ENCODE data around the gene GAS7.
"Not testable (repeated sequence)": the region's sequence is repeated elsewhere in the genome, so short reads cannot be mapped to it uniquely, and the experiment has no call there.

Gene GAS7

DNA sequence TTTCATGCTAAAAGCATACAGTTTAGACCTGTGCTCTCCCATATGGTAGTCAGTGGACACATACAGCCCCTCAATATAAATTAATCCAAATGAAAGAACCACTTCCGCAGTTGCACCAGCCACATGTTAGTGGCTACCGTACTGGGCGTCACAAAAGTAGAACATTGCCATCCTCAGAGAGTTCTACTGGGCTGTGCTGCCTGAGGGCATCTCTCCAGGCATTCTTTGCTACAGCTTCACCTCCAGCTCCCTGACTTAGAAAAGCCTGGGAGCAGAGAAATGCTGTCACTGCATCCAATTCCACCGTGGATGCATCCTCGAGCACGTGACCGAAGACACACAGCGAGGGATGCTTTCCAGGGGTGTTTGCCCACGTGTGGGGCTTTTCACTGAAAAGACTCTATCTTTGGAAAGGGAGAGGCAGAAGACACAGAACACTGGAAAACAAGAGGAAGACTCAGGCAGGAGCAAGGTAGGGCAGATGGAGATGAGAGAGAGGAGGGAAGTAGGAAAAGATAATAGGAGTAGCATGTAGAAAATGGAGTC is 86.4 kb downstream of the GAS7 start:
- DNase-seq (ENCODE audit: low spot score): no peak

DNA sequence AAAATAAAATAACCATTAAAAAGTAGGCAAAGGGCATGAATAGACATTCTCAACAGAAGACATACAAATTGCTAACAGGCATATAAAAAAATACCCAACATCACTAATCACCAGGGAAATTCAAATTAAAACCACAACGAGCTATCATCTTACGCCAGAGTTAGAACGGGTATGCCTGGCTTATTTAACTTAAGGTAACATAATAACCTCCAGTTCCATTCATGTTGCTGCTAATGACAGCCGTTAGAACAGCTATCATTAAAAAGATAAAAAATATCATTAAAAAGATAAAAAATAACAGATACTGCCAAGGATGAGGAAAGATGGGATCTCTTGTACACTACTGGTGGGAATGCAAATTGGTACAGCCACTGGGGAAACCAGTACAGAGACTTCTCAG is 89.3 kb downstream of the GAS7 start:
- no peak for DNase-seq (ENCODE audit: low spot score)

DNA sequence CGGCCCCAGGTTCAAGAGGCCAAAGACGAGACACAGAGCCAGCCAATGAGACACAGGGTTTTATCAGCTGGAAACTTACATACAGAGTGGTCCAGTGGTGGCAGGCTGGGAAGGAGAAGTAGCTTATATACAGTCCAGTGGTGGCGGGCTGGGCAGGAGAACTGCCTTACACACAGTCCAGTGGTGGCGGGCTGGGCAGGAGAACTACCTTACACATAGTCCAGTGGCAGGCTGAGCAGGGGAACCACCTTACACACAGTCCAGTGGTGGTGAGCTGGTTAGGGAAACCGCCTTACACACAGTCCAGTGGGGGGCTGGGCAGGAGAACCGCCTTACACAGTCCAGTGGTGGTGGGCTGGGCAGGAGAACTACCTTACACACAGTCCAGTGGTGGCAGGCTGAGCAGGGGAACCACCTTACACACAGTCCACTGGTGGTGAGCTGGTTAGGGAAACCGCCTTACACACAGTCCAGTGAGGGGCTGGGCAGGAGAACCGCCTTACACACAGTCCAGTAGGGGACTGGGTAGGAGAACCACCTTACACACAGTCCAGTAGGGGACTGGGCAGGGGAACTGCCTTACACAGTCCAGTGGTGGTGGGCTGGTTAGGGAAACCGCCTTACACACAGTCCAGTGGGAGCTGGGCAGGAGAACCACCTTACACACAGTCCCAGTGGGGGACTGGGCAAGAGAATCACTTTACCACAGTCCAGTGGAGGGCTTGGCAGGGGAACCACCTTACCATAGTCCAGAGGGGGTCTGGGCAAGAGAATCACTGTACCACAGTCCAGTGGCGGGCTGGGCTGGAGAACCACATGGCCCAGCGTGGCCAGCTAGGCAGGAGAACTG is 90.9 kb downstream of the GAS7 start:
- no peak for DNase-seq (ENCODE audit: low spot score)

DNA sequence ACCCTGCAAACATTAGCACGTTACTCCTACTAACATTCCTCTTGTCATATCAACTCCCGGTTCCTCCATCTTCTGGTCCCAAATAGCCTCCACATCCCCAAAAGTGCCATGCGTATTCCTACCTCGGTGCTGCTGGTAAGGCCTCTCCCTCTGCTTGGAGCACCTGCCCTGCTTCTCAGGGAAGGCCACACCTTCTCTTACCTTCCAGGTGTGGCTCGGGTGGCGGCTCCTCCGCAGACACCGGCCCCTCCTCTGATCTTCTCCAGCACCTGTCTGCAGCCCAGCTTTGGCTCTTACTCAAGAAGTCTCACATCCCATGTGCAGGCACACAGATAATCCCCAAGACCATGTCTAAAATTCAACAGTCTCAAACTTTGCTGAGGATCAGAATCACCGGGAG is 92.3 kb downstream of the GAS7 start:
- DNase-seq (ENCODE audit: low spot score): no peak

DNA sequence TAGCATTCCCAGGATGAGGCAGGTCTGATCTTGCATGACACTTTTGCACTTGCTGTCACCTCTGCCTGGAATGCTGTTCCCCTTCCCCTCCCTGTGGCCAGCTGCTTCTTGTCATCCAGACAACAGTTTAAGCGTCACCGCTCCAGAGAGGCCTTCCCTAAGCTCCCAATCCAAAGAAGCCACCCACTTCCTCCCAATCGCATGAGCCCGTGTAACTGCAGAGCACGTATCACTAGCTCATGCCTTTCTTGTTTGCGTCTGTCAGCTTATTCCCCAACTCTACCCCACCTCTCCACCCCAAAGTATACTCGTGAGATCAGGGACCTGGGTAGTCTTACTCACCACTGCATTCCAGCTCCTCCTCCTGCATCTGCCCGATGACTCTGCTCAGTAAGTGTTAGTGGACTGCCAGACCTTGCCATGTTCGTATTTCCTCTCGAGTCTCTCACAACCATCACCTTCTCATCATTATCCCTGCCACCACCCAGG is 92.8 kb downstream of the GAS7 start:
- no peak for DNase-seq (ENCODE audit: low spot score)

DNA sequence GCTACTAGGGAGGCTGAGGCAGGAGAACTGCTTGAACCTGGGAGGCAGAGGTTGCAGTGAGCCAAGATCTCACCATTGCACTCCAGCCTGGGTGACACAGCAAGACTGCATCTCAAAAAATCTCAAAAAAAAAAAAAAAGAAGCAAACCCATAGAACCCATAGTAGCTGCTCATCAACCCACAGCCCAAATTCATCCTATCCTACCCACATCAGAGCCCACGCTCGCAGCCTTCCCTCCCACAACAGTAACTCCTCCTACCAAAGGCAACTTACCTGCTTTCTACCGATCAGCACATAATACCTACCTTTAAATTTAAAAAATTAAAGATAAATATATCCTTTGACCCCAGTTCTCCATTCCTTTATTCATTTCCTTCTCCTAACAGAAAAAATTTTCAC is 94.7 kb downstream of the GAS7 start:
- DNase-seq (ENCODE audit: low spot score): no peak

DNA sequence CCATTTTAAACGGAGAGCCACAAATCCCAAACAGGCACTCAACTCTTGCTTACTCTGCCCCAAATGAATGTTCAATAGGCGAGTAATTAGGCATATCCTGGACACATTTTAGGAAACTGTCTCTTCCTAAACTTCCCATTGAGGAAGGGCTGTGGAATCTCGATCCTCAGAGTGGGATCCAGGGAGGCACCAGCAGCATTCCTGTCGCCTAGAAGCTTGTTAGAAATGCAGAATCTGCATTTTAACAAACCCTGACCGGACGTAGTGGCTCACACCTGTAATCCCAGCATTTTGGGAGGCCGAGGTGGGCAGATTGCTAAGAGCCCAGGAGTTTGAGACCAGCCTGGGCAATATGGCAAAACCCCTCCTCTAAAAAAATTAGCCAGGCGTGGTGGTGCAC is 95.6 kb downstream of the GAS7 start:
- DNase-seq (ENCODE audit: low spot score): no peak

DNA sequence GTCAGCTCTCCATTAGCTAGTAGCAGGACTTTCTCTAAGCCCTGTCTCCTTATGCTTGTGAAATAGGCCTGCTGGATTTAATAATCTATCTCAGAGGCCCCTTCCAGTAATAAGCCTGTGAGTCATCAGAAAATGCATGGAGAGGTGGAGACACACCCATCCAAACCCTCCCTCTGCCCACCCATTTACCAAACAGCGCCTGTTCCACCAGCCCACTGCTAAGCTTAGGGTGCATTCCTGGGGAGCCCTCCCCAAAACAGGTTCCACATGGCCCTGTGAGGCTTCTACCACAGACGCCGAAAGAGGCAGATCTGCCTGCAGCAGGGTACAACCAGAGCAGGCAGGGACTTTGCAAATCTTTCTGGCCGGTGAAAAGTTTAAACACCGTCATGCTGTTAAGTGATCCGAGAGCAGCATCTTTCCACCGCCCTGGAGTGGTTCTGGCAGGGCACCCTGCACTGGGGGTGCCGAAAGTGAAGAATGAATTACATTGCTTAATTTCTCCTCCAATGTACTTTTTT is 99.3 kb downstream of the GAS7 start:
- no peak for DNase-seq (ENCODE audit: low spot score)

DNA sequence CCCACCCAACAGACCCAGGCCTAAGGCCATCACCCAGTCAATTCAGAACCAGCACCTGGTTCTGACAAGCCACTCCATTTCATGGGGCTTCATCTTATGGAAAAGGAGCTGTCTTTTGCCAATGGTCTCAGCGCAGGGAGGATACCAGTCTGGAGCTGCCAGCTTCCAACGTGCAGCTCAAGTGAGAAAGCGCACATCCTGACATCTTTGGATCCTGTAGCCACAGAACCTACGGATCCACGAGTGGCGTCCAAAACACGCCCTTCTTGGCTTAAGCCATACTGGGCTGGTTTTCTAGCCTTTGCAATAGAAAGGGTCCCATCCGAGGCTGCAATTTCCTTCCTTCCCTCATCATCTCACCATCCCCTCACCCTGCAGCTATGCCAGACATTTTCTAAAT is 101.8 kb downstream of the GAS7 start:
- DNase-seq (ENCODE audit: low spot score): no peak

DNA sequence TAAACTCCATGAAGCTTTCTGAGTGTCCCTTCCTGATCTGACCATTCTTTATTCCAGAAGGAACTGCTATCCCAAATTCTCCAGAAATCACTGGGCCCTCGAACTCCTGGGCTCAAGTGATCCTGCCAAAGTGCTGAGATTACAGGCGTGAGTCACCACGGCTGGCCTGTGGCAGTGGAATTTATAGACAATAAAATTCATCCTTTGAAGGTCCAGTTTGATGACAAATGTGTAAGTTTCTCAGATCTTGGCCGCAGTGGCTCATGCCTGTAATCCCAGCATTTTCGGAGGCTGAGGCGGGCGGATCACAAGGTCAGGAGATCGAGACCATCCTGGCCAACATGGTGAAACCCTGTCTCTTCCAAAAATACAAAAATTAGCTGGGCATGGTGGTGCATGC is 103.1 kb downstream of the GAS7 start:
- not testable (repeated sequence) for DNase-seq (ENCODE audit: low spot score)

DNA sequence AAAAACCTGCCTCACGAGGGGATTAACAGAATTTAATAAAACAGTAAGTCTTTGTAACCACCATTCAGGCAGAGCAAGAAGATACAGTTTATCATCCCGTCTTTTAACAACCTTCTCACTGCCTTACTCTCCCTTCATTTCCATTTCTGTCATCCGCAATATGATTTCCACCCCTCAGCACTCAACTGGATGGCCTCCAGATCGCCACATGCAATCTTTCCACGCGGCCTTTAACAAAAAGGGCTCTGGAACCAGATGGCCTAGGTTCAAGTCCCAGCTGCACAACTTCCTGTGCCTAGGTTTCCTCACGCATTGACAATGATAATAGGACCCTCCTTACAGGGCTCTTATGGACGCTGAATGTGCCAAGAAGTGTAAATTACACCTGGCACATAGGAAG is 103.6 kb downstream of the GAS7 start:
- no peak for DNase-seq (ENCODE audit: low spot score)

DNA sequence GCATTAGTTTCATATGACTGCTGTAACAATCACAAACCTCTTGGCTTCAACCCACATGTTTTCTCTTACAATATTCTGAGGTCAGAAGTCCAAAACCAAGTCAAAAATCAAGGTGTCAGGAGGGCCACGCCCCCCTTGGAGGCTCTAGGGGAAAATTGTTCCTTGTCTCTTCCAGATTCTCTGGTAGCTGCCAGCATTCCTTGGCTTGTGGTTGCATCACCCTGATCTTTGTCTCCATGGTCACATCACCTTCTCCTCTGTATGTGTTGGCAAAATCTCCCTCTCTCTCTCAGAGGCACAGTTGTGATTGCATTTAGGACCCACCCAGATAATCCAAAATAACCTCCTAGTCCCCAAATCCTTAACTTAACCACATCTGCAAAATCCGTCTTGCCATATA is 105.8 kb downstream of the GAS7 start:
- no peak for DNase-seq (ENCODE audit: low spot score)

DNA sequence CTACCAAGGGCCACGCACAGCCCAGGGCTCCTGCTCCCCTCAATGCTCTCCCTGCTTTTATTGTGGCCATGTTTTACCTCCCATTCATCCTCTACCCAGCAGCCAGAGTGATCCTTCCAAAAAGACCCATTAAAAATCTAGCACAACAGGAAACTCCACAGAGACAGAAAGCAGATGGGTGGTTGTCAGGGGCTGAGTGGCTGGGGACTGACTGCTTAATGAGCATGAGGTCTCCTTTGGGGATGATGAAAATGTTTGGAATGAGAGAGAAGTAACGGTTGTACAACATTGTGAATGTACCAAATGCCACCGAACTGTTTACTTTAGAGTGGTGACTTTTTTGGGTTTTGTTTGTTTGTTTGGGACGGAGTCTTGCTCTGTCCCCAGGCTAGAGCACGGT is 107.4 kb downstream of the GAS7 start:
- DNase-seq (ENCODE audit: low spot score): no peak

DNA sequence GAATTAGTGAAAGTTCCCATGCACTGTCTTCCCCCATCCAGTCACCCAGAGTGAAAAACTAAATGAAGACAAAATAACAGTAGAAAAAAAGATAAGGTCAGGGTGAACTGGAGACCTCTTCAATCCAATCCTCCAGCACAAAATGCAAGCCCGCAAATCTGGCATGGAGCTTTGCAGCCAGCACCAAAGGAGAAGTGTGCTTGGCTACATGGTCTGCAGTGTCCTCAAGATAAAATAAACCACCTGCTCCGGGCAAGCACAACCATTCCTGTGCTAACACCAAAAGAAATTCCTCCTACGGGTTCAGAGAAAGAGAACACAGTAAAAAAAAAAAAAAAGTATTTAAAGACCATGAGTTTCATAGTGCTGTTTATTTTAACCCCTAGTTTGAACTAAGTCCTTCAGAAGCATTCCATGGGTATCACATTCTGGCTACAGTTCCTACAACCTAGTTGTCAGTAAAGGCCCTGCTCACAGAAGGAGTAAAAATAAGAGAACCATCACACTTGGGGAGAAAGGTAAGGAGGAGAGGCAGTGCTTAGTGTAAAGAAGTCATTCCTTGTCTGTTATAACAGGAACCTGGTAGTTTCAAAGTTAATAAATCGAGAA is 109.1 kb downstream of the GAS7 start:
- no peak for DNase-seq (ENCODE audit: low spot score)

DNA sequence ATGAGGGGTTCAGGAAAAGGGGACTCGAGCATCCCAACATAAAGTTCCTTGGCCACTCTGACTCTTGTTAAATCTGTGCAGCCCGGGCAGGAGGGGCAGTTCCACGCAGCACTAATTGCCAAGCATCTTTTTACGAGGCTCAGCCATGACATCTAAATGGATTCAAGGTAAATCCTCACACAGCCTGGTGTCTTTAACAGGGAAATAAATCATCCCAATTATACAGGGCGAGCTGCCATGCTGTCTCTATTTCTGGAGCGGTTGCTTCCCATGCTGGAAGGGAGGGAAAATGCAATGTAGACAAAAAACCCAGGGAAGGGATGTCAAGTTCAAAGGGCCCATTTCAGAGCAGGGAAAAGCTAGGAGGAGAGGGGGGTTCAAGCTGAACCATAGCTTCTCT is 110.0 kb downstream of the GAS7 start:
- no peak for DNase-seq (ENCODE audit: low spot score)

DNA sequence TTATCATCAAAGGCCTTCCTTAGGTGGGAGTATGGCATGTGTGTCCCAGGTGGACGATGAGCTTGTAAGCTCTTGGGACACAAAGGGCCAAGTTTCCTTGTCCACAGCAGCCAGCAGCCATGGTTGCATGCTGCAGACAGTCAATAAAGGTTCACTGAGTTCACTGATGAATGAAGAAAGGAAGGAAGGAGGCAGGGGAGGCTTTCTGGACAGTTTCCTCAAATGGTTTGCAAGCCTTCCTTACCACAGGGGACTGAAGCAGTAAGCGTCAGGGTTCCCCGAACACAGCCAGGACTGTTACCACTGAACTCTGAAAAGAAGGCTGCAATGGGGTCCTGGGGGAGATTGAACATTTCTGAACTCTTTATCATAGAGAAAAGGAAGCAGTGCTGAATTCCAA is 111.1 kb downstream of the GAS7 start:
- DNase-seq (ENCODE audit: low spot score): no peak

DNA sequence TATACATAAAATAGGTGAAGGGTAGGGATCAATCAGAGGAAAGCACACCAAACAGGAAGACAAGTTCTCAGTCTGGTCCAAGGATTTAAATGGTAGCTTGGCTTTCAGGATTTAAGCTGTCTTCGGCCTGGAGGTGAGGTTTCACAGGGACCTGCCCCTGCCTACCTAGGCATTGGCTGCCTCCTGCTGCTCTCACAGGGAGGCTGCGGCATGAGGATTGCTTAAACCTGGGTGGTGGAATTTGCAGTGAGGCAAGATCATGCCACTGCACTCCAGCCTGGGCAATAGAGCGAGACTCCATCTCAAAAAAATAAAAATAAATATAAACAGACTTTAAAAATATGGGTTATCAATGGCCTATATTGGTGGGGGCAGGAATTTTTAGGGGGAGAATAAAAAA is 114.5 kb downstream of the GAS7 start:
- no peak for DNase-seq (ENCODE audit: low spot score)

DNA sequence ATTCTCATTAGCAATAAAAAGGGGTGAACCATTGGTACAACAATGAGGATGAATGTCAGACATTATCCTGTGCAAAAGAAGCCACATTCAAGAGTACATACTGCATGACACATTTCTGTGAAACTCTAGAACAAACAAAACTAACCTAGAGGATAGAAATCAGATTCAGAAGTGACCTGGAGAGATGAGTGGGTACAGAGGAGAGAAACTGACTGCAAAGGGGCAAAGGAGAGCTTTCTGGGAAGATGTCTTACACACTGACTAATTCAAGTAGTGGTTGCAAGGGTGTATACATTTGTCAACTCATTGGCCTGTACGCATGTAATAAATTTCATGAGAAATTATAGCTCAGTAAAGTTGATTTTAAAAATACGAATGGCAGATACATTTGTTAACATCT is 115.6 kb downstream of the GAS7 start:
- DNase-seq (ENCODE audit: low spot score): no peak

DNA sequence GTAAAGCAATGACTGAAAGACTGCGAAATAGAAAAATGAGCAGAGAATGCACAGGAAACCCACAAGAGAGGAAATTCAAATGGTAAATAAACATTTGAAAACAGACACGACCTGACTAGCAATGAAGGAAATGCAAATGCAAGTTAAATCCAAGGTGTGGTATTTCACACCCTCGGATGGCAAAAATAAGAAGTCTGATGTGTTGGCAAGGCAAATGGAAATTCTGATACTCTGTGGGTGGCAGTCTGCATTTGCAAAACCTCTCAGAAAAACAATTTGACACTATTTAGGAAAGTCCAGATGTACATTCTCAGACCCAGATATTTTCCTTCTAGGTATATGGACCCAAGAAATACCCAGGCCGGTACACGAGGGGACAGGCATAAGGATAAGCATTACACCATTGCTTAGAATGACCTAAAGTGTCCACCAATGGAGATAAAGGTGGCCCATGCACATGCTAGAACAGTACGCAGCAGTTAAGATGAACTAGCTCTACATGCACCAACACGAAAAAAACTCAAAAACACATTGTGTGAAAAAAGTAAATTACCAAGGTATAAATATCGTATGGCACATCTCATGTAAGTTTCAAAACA is 116.7 kb downstream of the GAS7 start:
- no peak for DNase-seq (ENCODE audit: low spot score)

DNA sequence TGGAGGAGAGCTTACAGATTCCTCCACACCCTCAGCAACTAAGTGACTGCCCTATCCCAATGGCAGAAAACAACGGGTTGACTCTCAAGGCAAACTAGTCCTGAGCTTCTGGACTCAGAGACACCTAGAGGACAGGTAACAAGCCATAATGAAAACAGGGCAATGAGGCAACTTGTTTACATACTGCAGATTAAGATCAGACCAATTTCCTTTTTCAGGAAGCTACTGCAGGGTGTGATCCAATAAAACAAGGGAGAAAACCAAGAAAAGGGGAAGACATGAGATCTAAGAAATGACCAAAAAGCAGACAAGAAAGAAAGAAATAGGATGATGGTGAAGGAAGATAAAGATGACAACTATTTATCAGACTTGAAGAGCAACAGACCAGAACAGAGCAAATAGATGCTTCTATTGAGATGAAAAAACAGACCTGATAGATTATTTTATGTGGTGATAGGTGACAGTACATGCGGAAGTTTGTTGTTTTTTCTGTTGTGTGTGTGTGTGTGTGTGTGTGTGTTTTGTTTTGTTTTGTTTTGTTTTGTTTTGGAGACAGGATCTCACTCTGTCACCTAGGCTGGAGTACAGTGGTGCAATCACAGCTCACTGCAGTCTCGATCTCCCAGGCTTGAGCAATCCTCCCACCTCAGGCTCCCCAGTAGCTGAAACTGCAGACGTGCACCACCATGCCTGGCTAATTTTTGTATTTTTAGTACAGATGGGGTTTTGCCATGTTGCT is 120.7 kb downstream of the GAS7 start:
- DNase-seq (ENCODE audit: low spot score): no peak

DNA sequence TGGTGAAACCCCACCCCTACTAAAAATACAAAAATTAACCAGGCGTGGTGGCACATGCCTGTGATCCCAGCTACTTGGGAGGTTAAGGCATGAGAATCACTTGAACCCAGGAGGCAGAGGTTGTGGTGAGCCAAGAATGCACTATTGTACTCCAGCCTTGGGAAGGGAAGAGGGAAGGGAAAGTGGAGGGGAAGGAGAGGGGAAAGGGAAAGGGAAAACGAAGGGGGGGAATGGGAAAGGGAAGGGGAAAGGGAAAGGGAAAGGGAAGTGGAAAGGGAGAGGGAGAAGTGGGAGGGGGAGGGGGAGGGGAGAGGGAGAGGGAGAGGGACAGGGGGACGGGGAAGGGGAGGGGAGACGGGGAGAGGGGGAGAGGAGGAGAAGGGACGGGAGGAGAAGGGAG is 122.5 kb downstream of the GAS7 start:
- DNase-seq (ENCODE audit: low spot score): no peak

DNA sequence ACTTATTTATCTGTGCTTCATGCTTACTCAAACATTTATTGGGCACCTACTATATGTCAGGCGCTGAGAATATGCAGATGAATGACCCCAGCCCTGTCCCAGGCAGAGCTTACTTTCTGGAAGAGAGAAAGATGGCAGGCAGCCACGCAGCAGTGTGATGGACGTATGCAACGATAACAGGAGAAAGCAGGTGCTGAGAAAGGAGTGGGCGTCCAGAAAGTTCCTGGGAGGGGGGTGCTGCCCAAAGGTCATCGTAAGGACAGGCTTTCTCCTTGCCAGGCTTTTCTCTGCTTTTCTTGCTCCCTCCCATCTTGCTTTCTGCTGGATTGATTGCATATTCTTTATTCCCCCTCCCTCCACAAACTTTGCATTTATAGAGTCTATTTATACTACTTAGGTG is 124.5 kb downstream of the GAS7 start:
- DNase-seq (ENCODE audit: low spot score): no peak
